ENCODE measurements around the gene CR2. TPM values are rescaled to one million over a fixed set of nuclear protein-coding genes. Genes with fewer than 3 reads are reported as not detected.

CR2 gene
- polyA plus RNA-seq (2012; rRNA removed), result not detected in 2 replicates
- not detected in 2 replicates for polyA plus RNA-seq (2012; cell fraction: cytosol; rRNA removed)
- polyA plus RNA-seq (2012; cell fraction: nucleus; rRNA removed), result not detected in 2 replicates

DNA sequence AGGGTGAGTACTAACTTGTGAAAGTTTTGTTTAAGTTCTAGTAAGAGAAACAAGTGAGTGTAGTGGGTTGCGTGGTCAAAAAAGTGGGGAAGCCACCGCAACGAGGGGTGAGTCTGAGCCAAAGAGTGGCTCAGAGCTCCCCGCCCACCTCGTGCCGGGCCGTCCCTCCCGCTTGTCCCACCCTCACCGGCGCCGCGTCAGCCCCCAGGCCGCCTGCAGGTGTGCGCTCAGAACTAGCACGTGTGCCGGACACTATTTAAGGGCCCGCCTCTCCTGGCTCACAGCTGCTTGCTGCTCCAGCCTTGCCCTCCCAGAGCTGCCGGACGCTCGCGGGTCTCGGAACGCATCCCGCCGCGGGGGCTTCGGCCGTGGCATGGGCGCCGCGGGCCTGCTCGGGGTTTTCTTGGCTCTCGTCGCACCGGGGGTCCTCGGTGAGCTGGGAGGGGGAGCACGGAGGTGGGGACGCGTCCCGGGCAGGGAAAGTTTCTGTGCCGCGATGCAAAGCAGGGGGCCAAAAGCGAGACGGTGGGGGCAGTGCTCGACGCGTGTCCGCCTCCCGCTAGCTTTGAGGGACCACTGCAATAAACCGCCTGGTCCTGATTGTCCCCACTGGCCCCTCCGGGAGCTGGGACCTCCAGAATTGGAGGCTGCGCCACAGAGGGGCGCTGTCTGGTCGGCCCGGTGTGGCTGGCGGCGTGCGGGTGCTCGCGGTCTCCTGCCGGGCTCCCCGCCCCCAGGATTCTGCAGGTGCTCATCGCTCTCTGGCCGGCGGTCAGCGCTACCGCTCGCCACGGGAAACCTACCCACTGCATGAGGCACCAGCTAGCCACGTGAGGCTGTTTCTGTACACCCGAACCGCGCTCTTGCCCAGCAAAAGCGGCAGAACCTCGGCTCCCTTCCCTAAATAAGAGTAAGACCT is at the start of gene CR2:
CR2 (plus strand) TSS at position 283 of the 919 bp plus-strand sequence; CDS start at position 374, 91 bp downstream.
- H3K9me3 ChIP-seq, result no peaks in the 10 kb centered on the region
- peaks cover 41% of the 10 kb centered on the region; the same call in 1 of the 2 replicates for H3K27me3 ChIP-seq (ENCODE audit: insufficient read depth)
- H3K9ac ChIP-seq, result no peak within 1 kb of the TSS
- H2AFZ ChIP-seq (ENCODE audit: low read depth), result no peak within 1 kb of the TSS
- H3K27ac ChIP-seq (ENCODE audit: low read depth in 2 of 2, low read length in 1 of 2), result no peak within 1 kb of the TSS
- 6% methylated on average over 36 of the region's 75 CpGs for WGBS (ENCODE audit: low lambda C conversion rate)
- CTCF ChIA-PET, result interaction anchor here (1.2 kb wide), 1 partner anchor 45 kb away, joined by 3 read pairs; no protein-coding TSS in a partner anchor
- peak within 1 kb of the TSS; percentile 52 for H3K4me2 ChIP-seq
- DNase-seq, result peak; percentile 23
- peaks cover 0 to 3% of the 10 kb centered on the region in 2 experiments; a peak in 1 of 4 replicates for H3K4me1 ChIP-seq (ENCODE audit: control insufficient read depth in 1 of 2, insufficient read depth in 2 of 2, low read depth in 1 of 2, low read length in 1 of 2)
- no peaks in the 10 kb centered on the region for H3F3A ChIP-seq (replicated peaks; ENCODE audit: insufficient read depth)
- POLR2A ChIA-PET, result no interaction called here
- no peaks in the 10 kb centered on the region for H4K20me1 ChIP-seq (ENCODE audit: insufficient read depth)
- no peaks in the 10 kb centered on the region for H3K79me2 ChIP-seq (ENCODE audit: insufficient read depth)
- H3K9me2 ChIP-seq, result no peaks in the 10 kb centered on the region
- H3K4me3 ChIP-seq (ENCODE audit: low read depth in 2 of 2, low read length in 1 of 2), result peak within 1 kb of the TSS in 1 of 2 experiments; percentile 19; a peak in 1 of 4 replicates
- no peak for TF ChIP-seq TEAD4 (IDR thresholded peaks at IDR 0.05; ENCODE audit: borderline replicate concordance, insufficient read depth)
- TF ChIP-seq, protein P1, sequence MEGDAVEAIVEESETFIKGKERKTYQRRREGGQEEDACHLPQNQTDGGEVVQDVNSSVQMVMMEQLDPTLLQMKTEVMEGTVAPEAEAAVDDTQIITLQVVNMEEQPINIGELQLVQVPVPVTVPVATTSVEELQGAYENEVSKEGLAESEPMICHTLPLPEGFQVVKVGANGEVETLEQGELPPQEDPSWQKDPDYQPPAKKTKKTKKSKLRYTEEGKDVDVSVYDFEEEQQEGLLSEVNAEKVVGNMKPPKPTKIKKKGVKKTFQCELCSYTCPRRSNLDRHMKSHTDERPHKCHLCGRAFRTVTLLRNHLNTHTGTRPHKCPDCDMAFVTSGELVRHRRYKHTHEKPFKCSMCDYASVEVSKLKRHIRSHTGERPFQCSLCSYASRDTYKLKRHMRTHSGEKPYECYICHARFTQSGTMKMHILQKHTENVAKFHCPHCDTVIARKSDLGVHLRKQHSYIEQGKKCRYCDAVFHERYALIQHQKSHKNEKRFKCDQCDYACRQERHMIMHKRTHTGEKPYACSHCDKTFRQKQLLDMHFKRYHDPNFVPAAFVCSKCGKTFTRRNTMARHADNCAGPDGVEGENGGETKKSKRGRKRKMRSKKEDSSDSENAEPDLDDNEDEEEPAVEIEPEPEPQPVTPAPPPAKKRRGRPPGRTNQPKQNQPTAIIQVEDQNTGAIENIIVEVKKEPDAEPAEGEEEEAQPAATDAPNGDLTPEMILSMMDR (IDR thresholded peaks at IDR 0.05), result 0 out of 2 replicates have a peak, but pooled peaks have one; percentile 11
- no peaks in the 10 kb centered on the region for H3K36me3 ChIP-seq (replicated peaks in 1 of 2; ENCODE audit: control insufficient read depth in 1 of 2, insufficient read depth in 2 of 2, low read length in 1 of 2)

DNA sequence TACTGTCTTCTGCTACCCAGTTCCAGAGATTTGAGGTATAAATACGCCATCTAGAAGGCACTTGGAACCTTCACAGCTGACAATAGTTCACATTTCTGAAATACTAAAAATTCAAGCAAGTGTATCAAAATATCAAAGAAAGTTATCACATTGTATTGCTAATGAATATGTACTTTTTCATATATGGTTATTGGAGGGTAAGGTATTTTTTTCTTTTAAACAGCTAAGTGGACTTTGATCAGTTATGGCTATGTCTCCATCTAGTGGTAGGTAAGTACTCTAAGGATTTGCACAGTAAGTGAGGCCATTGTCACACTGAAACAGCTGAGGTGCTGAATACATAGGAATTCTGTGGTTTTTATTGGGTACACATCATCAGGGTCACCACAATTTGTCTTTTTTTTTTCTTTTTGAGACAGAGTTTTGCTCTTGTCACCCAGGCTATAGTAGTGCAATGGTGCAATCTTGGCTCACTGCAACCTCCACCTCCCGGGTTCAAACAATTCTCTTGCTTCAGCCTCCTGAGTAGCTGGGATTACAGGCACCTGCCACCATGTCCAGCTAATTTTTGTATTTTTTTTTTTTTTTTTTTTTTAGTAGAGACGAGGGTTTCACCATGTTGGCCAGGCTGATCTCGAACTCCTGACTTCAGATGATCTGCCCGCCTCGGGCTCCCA is 49.1 kb upstream of the CR2 start:
- DNase-seq, result peak; percentile 52
- no peak overlapping the region for H3K27ac ChIP-seq (ENCODE audit: low read depth in 2 of 2, low read length in 1 of 2)
- POLR2A ChIA-PET, result no interaction called here

More for the DNA sequence above, 49.1 kb upstream of the CR2 start:
- CTCF ChIA-PET, result interaction anchor here (0.6 to 4.1 kb wide), 39 partner anchors 8 to 750 kb away, joined by 3 to 30 read pairs (median 3); partner anchors contain the start of gene C4BPB
- no peaks in the 10 kb centered on the region for H3K9me2 ChIP-seq
- H4K20me1 ChIP-seq (ENCODE audit: insufficient read depth), result no peaks in the 10 kb centered on the region
- H3K9ac ChIP-seq, result no peak overlapping the region
- no peak overlapping the region; a peak in 1 of 4 replicates for H3K4me3 ChIP-seq (ENCODE audit: low read depth in 2 of 2, low read length in 1 of 2)
- no peaks in the 10 kb centered on the region for H3K9me3 ChIP-seq
- H2AFZ ChIP-seq (ENCODE audit: low read depth), result no peak overlapping the region
- TF ChIP-seq SMC3 (IDR thresholded peaks at IDR 0.05; ENCODE audit: low read depth, low read length) (peak; percentile 61), TEAD4 (IDR thresholded peaks at IDR 0.05; ENCODE audit: borderline replicate concordance, insufficient read depth) (no peak), RAD21 (IDR thresholded peaks at IDR 0.05; ENCODE audit: low read length) (peak; percentile 76)
- TF ChIP-seq, protein P1 (IDR thresholded peaks at IDR 0.05), result peak; percentile 93
- TF ChIP-seq, protein P2, sequence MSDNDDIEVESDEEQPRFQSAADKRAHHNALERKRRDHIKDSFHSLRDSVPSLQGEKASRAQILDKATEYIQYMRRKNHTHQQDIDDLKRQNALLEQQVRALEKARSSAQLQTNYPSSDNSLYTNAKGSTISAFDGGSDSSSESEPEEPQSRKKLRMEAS (IDR thresholded peaks at IDR 0.05; ENCODE audit: low read depth), result no peak
- peaks cover 3% of the 10 kb centered on the region for H3F3A ChIP-seq (replicated peaks; ENCODE audit: insufficient read depth)
- no peak overlapping the region for H3K4me2 ChIP-seq
- H3K79me2 ChIP-seq (ENCODE audit: insufficient read depth), result no peaks in the 10 kb centered on the region
- 23% methylated on average over 6 of the region's 6 CpGs for WGBS (ENCODE audit: low lambda C conversion rate)
- H3K4me1 ChIP-seq (ENCODE audit: control insufficient read depth in 1 of 2, insufficient read depth in 2 of 2, low read depth in 1 of 2, low read length in 1 of 2), result no peaks in the 10 kb centered on the region
- peaks cover 32% of the 10 kb centered on the region; the same call in 1 of the 2 replicates for H3K27me3 ChIP-seq (ENCODE audit: insufficient read depth)
- no peaks in the 10 kb centered on the region for H3K36me3 ChIP-seq (replicated peaks in 1 of 2; ENCODE audit: control insufficient read depth in 1 of 2, insufficient read depth in 2 of 2, low read length in 1 of 2)

Measured in SK-N-SH (cell line).